IMR-90 (cell line): Measurements from ENCODE around the gene FSD1. TPM values are rescaled to one million over a fixed set of nuclear protein-coding genes. Genes with fewer than 3 reads are reported as not detected.

Experiments used
- ATAC-seq: fragments of 200-7000 bp; cut with Tn5 transposase; 2 replicates; pipeline ENCODE4 v1.9.1; 2020; ENCODE audit warnings: low read depth, mild to moderate bottlenecking, moderate library complexity
- BruUV-seq: library from RNA; stranded (reverse); fragments of 400-500 nt; replicated peaks from 2 replicates; lab custom pipeline; 2021; lab: Mats Ljungman, UMichigan
- CTCF ChIA-PET: fragments of 300-600 bp; formaldehyde crosslinking; extraction: SDS; loops from one replicate; lab custom pipeline; 2021; ENCODE audit warnings: antibody characterized with exemption; lab: Yijun Ruan, JAX
- POLR2A ChIA-PET: fragments of 300-600 bp; sonication (Branson Sonifier 250); formaldehyde crosslinking; loops from one replicate; lab custom pipeline; 2022; ENCODE audit warnings: antibody characterized with exemption; ENCODE audit not compliant: unreplicated experiment; lab: Charles Lee
- DNase-seq: peaks from one replicate; pipeline ENCODE4 v3.0.0; 2013
- H2AFZ ChIP-seq: replicated peaks from 2 replicates; pipeline ENCODE3; 2013; ENCODE audit warnings: low read length, mild to moderate bottlenecking; ENCODE audit not compliant: poor library complexity
- H2AK5ac ChIP-seq: 2 replicates; pipeline ENCODE4 v1.6.1; 2013; ENCODE audit warnings: low read depth, low read length, inconsistent platforms
- H2AK9ac ChIP-seq: replicated peaks from 2 replicates; pipeline ENCODE3; 2013; ENCODE audit warnings: mild to moderate bottlenecking, low read depth, low read length, moderate library complexity; ENCODE audit not compliant: poor library complexity
- H2BK120ac ChIP-seq: 2 replicates; pipeline ENCODE4 v1.6.1; 2013; ENCODE audit warnings: low read depth, low read length, inconsistent platforms
- H2BK15ac ChIP-seq: 3 replicates; pipeline ENCODE4 v1.6.1; 2013; ENCODE audit warnings: low read depth, low read length, inconsistent platforms
- H2BK20ac ChIP-seq: 2 replicates; pipeline ENCODE4 v1.6.1; 2013; ENCODE audit warnings: low read depth, mild to moderate bottlenecking, inconsistent platforms, low read length, moderate library complexity
- H2BK5ac ChIP-seq: 2 replicates; pipeline ENCODE4 v1.6.1; 2013; ENCODE audit warnings: mild to moderate bottlenecking, low read depth, low read length, inconsistent platforms; ENCODE audit not compliant: poor library complexity, severe bottlenecking
- H3K14ac ChIP-seq: replicated peaks from 2 replicates; pipeline ENCODE4 v1.6.1; 2013; ENCODE audit warnings: low read depth, low read length, inconsistent platforms
- H3K18ac ChIP-seq: 2 replicates; pipeline ENCODE4 v1.6.1; 2013; ENCODE audit warnings: low read depth, low read length, control low read depth
- H3K23ac ChIP-seq: 2 replicates; pipeline ENCODE4 v1.6.1; 2013; ENCODE audit warnings: low read depth, low read length, inconsistent platforms
- H3K27ac ChIP-seq: 2 replicates; pipeline ENCODE4 v1.5.1; 2013; ENCODE audit warnings: mild to moderate bottlenecking, control low read depth, low read length; ENCODE audit not compliant: insufficient read depth
- H3K27me3 ChIP-seq: 2 replicates; pipeline ENCODE4 v1.6.1; 2013; ENCODE audit warnings: low read length; ENCODE audit not compliant: control insufficient read depth, insufficient read depth
- H3K36me3 ChIP-seq: 2 replicates; pipeline ENCODE4 v1.6.1; 2013; ENCODE audit warnings: low read length, mixed read lengths; ENCODE audit not compliant: control insufficient read depth, insufficient read depth
- H3K4ac ChIP-seq: 2 replicates; pipeline ENCODE4 v1.6.1; 2013; ENCODE audit warnings: low read depth, low read length, inconsistent platforms
- H3K4me1 ChIP-seq: 2 replicates; pipeline ENCODE4 v1.6.1; 2013; ENCODE audit warnings: low read length, mixed read lengths; ENCODE audit not compliant: control insufficient read depth, insufficient read depth
- H3K4me2 ChIP-seq: 2 replicates; pipeline ENCODE4 v1.6.1; 2013; ENCODE audit warnings: low read depth, mild to moderate bottlenecking, control low read depth, low read length, moderate library complexity
- H3K4me3 ChIP-seq: 2 replicates; pipeline ENCODE4 v1.5.1; 2013; ENCODE audit warnings: low read depth, mild to moderate bottlenecking, control low read depth, low read length, moderate library complexity; ENCODE audit not compliant: insufficient read depth
- H3K56ac ChIP-seq: 2 replicates; pipeline ENCODE4 v1.6.1; 2013; ENCODE audit warnings: low read length, inconsistent platforms; ENCODE audit not compliant: insufficient read depth; ENCODE audit errors: extremely low read depth
- H3K79me1 ChIP-seq, 2 experiments: 2 replicates each; pipeline ENCODE4 v1.6.1; 2013; ENCODE audit warnings: low read length in 2 of 2, inconsistent platforms in 1 of 2, low read depth in 1 of 2
- H3K9ac ChIP-seq: 2 replicates; pipeline ENCODE4 v1.6.1; 2013; ENCODE audit warnings: low read depth, low read length, control low read depth
- H3K9me1 ChIP-seq: 2 replicates; pipeline ENCODE4 v1.6.1; 2013; ENCODE audit warnings: low read length, inconsistent platforms; ENCODE audit not compliant: insufficient read depth
- H3K9me3 ChIP-seq: 2 replicates; pipeline ENCODE4 v1.6.1; 2013; ENCODE audit warnings: low read length; ENCODE audit not compliant: control insufficient read depth, insufficient read depth
- H4K20me1 ChIP-seq: 2 replicates; pipeline ENCODE4 v1.6.1; 2013; ENCODE audit warnings: low read length, inconsistent platforms; ENCODE audit not compliant: insufficient read depth
- H4K5ac ChIP-seq: 2 replicates; pipeline ENCODE4 v1.6.1; 2013; ENCODE audit warnings: mild to moderate bottlenecking, low read depth, low read length, control low read depth
- H4K8ac ChIP-seq, 2 experiments: 2 replicates each; pipeline ENCODE4 v1.6.1; 2013; ENCODE audit warnings: low read depth in 2 of 2, low read length in 2 of 2, control low read depth in 1 of 2, inconsistent platforms in 1 of 2
- H4K91ac ChIP-seq: 2 replicates; pipeline ENCODE4 v1.6.1; 2013; ENCODE audit warnings: low read depth, low read length, inconsistent platforms; ENCODE audit not compliant: insufficient read depth
- CEBPB ChIP-seq: IDR thresholded peaks from 2 replicates; pipeline ENCODE4 v1.6.1; 2012; ENCODE audit warnings: low read depth, low read length, improper control_type of control experiment
- CHD1 ChIP-seq: IDR thresholded peaks from 2 replicates; pipeline ENCODE4 v1.6.1; 2012; ENCODE audit warnings: low read depth, low read length, improper control_type of control experiment
- CTCF ChIP-seq: conservative IDR thresholded peaks from 2 replicates; pipeline ENCODE4 v1.5.1; 2012; ENCODE audit warnings: mild to moderate bottlenecking, low read depth, low read length, improper control_type of control experiment
- FOS ChIP-seq: fragments of 150-350 bp; IDR thresholded peaks from 2 replicates; pipeline ENCODE4 v1.6.1; 2016; ENCODE audit warnings: low read depth, low read length
- MAFK ChIP-seq: IDR thresholded peaks from 2 replicates; pipeline ENCODE4 v1.6.1; 2012; ENCODE audit warnings: low read depth, low read length, improper control_type of control experiment
- MAZ ChIP-seq: IDR thresholded peaks from 2 replicates; pipeline ENCODE4 v1.6.1; 2012; ENCODE audit warnings: low read depth, mild to moderate bottlenecking, low read length, improper control_type of control experiment, moderate library complexity, borderline replicate concordance
- MXI1 ChIP-seq: IDR thresholded peaks from 2 replicates; pipeline ENCODE4 v1.6.1; 2012; ENCODE audit warnings: low read depth, mild to moderate bottlenecking, low read length, moderate library complexity, borderline replicate concordance
- NFE2L2 ChIP-seq: fragments of 150-350 bp; IDR thresholded peaks from 2 replicates; pipeline ENCODE4 v1.6.1; 2016; ENCODE audit warnings: low read depth, mild to moderate bottlenecking, low read length
- RAD21 ChIP-seq: IDR thresholded peaks from 2 replicates; pipeline ENCODE4 v1.6.1; 2012; ENCODE audit warnings: low read length, improper control_type of control experiment
- RCOR1 ChIP-seq: IDR thresholded peaks from 2 replicates; pipeline ENCODE4 v1.6.1; 2012; ENCODE audit warnings: mild to moderate bottlenecking, low read length, improper control_type of control experiment; ENCODE audit not compliant: insufficient replicate concordance
- RFX5 ChIP-seq: IDR thresholded peaks from 2 replicates; pipeline ENCODE4 v1.8.0; 2012; ENCODE audit warnings: low read depth, mild to moderate bottlenecking, low read length, moderate library complexity
- SMC3 ChIP-seq: fragments of 150-350 bp; IDR thresholded peaks from 2 replicates; pipeline ENCODE4 v1.6.1; 2016; ENCODE audit warnings: low read depth, mild to moderate bottlenecking, antibody characterized with exemption, low read length, moderate library complexity
- USF2 ChIP-seq: fragments of 150-350 bp; IDR thresholded peaks from 2 replicates; pipeline ENCODE4 v1.6.1; 2017; ENCODE audit warnings: mild to moderate bottlenecking, antibody characterized with exemption, low read length, low read depth
- WGBS, 2 experiments: methylation state at CpG; one replicate each; pipeline versions ENCODE4 v1.1.5 to v1.1.7; 2013; ENCODE audit warnings: missing lambda C conversion rate in 2 of 2; ENCODE audit not compliant: insufficient read length in 1 of 2; ENCODE audit errors: extremely low coverage in 2 of 2; 5-methylcytosine and 5-hydroxymethylcytosine counted together
- dilution Hi-C: fragments of 300-500 bp; cut with HindIII; formaldehyde crosslinking; loops from one replicate; pipeline ENCODE4 v1.14.3; 2018; ENCODE audit warnings: low sequenced_read_pairs; ENCODE audit not compliant: unreplicated experiment
- in situ Hi-C: fragments of 300-500 bp; cut with MboI; formaldehyde crosslinking; loops from 3 replicates; pipeline ENCODE4 v1.14.3; 2019; ENCODE audit warnings: low sequenced_read_pairs, inconsistent platforms, mixed read lengths
- intact Hi-C: fragments of 100-400 bp; cut with micrococcal nuclease; formaldehyde crosslinking; loops from 2 replicates; pipeline ENCODE4 v1.10.0; 2022
- polyA plus RNA-seq, 3 experiments: library from polyadenylated mRNA; depleted of rRNA; stranded (reverse); fragments of >200 nt; gene quantifications; 2 replicates each; pipeline ENCODE4 v1.2.3, GENCODE V29; 2012; ENCODE audit warnings: low replicate concordance in 1 of 3
- total RNA-seq: library from RNA; depleted of rRNA; stranded (reverse); fragments of >200 nt; gene quantifications from 2 replicates; pipeline ENCODE4 v1.2.3, GENCODE V29; 2012

FSD1 gene
- total and polyA plus RNA-seq, 2 of the 4 experiments (the other 2 are of a cell fraction), result 17.4 to 24.4 TPM

DNA sequence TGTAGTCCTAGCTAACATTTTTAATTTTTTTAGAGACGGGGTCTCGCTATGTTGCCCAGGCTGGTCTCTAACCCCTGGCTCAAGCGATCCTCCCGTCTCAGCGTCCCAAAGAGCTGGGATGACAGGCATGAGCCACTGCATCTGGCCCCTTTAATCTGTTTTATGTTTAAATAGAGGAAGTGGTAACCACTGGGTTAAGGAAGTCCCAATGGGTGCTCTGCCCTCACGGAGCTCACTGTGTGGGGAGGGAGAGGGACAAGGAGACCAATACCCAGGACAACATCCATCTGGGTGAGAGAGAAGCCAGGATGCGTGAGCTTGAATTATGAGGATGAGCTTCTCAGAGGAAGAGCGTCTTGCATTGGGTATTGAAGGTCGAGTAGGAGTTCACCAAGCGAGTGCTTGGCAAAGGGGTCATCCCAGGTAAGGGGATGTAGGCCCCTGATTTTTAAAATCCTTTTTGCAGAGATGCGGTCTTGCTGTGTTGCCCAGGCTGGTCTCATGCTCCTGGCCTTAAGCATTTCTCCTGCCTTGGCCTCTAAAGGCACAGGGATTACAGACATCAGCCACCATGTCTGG lies 43.7 kb upstream of the FSD1 start:
- intact Hi-C loops, result no loop called here

More for the DNA sequence above, 43.7 kb upstream of the FSD1 start:
- no peaks in the 10 kb centered on the region for H3K9me1 ChIP-seq
- 100% methylated on average over 4 of the region's 11 CpGs; no CpG with 5 or more reads in 1 of the 2 experiments for WGBS, 2 experiments
- no peak overlapping the region for H3K14ac ChIP-seq
- H3K27me3 ChIP-seq, result no peaks in the 10 kb centered on the region
- no peak for ATAC-seq
- H2AK5ac ChIP-seq, result no peak overlapping the region
- H4K8ac ChIP-seq, result no peak overlapping the region
- dilution Hi-C loops, result no loop called here
- no peak overlapping the region for H3K27ac ChIP-seq
- no peak for TF ChIP-seq NFE2L2
- TF ChIP-seq MXI1, result no peak
- no peak for TF ChIP-seq MAFK
- TF ChIP-seq MAZ, result no peak
- TF ChIP-seq RAD21, result no peak
- no peak for TF ChIP-seq CTCF
- no peak for TF ChIP-seq CHD1
- no peak for TF ChIP-seq USF2
- no peak for TF ChIP-seq SMC3
- no peak for TF ChIP-seq RFX5
- no peak for TF ChIP-seq FOS
- TF ChIP-seq CEBPB, result no peak
- TF ChIP-seq RCOR1, result no peak
- H4K91ac ChIP-seq, result no peak overlapping the region
- no peak overlapping the region for H2BK20ac ChIP-seq
- no peak overlapping the region for H3K56ac ChIP-seq
- no peak overlapping the region for H3K23ac ChIP-seq
- H2BK15ac ChIP-seq, result no peak overlapping the region
- no peak overlapping the region for H3K9ac ChIP-seq
- H3K4ac ChIP-seq, result no peak overlapping the region
- no peak overlapping the region for H3K4me2 ChIP-seq
- no peak overlapping the region for H2BK120ac ChIP-seq
- no peaks in the 10 kb centered on the region for H3K79me1 ChIP-seq
- H2AFZ ChIP-seq, result no peak overlapping the region
- peaks cover 32% of the 10 kb centered on the region for H3K36me3 ChIP-seq
- CTCF ChIA-PET, result interaction anchor here (0.8 kb wide), 1 partner anchor 92 kb away, joined by 3 read pairs; no protein-coding TSS in a partner anchor
- H3K18ac ChIP-seq, result no peak overlapping the region
- H2BK5ac ChIP-seq, result no peak overlapping the region
- in situ Hi-C loops, result no loop called here
- no peak overlapping the region for H3K4me3 ChIP-seq
- H2AK9ac ChIP-seq, result no peak overlapping the region
- POLR2A ChIA-PET, result no interaction called here
- no peak for DNase-seq
- H4K5ac ChIP-seq, result no peak overlapping the region
- H4K20me1 ChIP-seq, result no peaks in the 10 kb centered on the region
- no peaks in the 10 kb centered on the region for H3K4me1 ChIP-seq
- H3K9me3 ChIP-seq, result peaks cover 6% of the 10 kb centered on the region; the same call in 1 of the 2 replicates
- BruUV-seq, result no TSS peak
